ENCODE results near the gene NRG3.

Gene NRG3

DNA sequence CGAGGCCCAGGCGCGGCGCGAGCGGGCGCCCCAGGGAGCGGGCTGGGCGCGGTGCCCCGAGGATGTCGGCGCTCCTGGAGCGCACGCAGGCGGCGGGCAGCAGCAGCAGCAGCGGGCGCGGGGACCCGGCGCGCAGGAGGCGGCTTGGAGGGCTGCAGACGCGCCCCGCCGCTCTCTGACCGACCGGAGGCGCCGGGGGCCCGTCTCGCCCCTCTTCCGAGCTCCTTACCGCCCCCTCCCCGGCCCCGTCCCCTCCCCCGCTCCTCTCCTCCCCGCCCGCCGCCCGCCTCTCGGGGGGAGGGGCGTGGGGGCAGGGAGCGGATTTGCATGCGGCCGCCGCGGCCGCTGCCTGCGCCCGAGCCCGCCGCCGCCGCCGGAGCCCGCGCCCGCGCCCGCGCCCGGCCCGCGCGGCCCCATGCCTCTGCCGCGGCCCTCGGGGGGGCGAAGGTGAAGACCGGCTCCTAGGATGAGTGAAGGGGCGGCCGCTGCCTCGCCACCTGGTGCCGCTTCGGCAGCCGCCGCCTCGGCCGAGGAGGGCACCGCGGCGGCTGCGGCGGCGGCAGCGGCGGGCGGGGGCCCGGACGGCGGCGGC lies at the start of gene NRG3:
Gene NRG3, plus strand, starts transcription at position 320 of the 592 bp plus-strand sequence.
- no peak for DNase-seq

DNA sequence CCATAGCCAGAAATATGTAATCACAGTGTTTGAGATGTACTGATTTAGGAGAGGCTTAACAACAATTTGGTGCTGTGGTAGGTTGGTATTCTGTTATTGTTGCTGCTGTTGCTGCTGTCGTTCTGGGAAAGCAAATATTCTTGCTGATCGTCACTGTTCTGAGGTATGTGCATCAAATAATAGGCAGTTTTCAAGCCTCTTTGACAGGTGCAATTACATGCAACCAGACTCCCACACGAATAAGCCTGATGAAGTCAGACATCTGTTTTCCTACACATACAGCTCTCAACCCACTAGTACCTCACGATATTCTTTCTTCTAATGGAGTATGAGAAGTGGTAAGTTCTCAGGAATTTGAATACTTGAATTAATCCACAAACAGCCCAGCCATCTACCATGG lies 46.7 kb upstream of the NRG3 start:
- no peak for DNase-seq

DNA sequence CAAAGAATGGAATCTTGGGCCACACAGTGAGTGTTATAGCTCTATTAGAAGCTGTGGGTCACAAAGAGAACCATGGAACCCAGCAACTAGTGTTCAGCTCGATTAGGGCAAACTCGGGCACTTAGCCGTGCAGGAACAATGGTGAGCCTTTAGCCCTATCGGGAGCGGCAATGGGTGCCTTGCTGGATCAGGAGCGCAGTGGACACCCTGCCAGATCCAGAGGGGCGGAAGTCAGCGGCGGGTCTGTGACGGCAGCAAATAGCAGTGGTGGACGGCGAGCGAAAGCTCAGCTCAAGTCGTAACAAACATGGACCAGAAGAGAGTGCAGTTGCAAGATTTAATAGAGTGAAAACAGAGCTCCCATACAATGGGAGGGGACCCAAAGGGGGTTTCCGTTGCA lies 43.9 kb upstream of the NRG3 start:
- DNase-seq: no peak

DNA sequence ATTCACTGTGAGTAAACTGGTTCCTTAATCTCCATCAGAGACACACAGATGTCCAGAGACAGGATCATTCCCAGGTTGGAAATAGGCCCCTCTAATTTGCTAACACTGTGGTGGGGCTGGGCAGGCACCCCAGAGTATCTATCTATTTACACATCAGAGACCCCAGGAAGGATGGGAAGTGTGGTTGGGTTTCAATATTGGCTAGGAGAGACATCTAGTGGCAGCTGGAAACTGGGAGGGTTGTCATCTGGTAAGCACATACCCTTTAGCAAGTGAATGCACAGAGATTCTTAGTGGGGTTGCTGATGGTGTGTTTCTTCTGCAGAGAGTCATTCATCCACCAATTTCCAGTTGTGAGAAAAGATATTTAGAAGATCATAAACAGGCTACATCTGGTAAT lies 36.0 kb upstream of the NRG3 start:
- DNase-seq: no peak

DNA sequence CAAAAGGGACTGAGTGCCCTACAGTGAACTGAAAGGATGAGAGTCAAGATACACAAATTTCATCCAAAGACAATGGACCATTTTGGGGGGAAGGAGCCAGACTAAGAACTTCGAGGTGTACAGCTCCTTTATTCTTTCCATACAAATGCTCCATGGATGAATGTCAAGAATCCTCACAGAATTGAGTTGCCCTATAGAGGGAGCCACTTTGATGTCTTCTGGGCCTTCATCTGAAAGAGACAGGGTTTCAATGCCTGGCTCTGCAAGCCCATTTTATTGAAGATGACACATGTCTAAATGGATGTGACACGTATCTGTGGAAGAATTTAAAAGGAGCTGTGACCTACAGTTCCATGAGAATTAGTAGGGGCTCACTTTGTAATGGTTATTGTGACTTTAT lies 32.0 kb upstream of the NRG3 start:
- DNase-seq: no peak

- DNase-seq: no peak
Observed at GRCh38 chr10:81847675-81848074, 27.3 kb upstream of the NRG3 start.

DNA sequence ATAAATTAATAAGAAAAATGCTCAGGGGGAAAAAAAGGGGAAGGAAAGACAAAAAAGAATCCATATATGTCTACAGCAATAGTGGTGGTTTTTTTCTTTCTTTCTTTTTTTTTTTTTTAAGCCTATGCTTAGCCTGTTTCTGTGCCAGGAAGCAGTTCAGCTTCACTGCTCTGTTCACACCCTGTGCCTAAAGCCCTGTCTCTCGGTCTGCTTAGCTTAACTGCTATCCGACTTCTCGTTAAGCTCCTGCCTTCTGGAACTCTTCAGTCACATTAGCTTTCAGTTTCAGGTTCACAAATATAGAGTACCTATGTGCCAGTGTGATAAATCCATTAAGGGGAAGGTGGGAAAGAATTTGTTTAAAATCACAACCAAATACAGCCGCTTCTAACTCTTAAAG lies 26.5 kb upstream of the NRG3 start:
- DNase-seq: no peak

DNA sequence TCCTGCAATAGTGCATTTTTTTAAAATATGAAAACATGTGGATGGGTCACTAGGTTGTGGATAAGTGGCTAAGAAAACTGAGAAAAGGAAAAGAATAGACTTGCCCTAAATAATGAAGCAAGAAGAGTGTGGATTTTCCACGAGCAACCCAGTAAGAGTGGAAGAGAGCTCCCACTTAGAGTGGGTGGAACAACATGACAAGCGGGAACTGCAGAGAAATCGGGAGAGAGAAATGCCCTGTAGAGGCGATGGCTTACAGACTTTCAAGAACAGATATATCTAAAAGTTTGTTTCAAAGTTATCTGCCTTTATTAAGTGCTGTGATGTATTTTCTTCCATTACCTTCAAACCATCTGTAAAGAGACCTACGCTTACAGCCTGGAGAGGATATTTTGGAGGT lies 26.1 kb upstream of the NRG3 start:
- no peak for DNase-seq

GRCh38 chr10:81862596-81862995 lies 12.4 kb upstream of the NRG3 start:
- DNase-seq: no peak

- DNase-seq: no peak
Observed at GRCh38 chr10:81863771-81864170, 11.2 kb upstream of the NRG3 start.

DNA sequence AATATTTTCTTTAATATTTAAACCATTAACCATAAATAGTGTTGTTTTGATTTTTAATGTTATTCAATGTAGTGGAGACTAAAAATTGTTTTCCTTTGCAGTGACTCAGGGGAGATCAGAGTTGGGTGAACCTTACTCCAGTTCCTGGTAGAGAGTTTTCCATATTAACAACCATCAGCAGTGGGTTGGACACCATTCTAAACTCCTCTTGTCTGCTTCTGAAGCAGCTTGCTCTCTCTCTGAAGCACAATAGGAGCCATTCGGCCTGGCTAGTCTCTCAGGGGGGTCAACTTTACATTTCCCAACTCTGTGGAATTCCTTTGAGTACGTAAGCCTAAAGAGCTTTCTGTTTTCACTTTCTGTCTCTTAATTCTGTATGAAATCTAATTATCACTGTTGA lies 9.4 kb upstream of the NRG3 start:
- no peak for DNase-seq

DNA sequence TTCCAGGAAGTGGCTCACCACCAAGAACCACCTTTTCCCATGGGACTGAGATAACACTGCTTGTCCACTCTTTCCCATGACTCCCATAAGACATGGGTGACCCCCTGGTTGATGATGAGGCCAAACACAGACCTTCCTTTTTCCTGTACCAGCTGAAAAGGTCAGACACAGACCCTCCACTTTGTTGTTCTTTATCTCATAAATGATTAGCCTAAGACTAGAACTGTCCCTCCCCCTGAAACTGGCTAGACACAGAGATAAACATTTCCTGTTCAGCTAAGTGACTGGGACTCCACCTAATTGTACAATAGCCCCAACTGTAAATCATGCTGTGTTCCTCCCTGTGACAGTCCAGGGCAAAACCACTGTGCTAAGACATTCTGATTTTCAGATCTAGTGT lies 8.2 kb upstream of the NRG3 start:
- no peak for DNase-seq

DNA sequence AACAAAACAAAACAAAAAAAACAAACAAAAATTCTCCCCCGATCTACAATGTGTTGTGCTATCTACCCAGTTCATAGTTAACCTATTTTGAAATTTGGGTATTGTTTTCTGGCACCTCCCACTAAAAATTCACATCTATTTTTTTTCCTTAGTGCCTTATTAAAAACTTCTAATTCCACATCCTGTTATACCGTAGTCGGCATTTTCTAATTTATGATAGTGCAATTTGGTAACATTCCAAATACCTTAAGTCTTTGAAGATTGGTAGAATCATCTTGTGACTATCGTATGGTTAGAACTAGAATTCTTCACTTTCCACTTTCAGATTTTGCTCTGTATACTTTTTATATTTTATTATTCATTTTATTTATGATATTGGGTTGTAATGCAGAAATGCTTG lies 4.5 kb upstream of the NRG3 start:
- no peak for DNase-seq

- no peak for DNase-seq
Observed at GRCh38 chr10:81871558-81871957, 3.4 kb upstream of the NRG3 start.

- DNase-seq: no peak
Observed at GRCh38 chr10:81872206-81872862, 2.7 kb upstream of the NRG3 start.

- DNase-seq: no peak
Observed at GRCh38 chr10:81873231-81873931, 1.6 kb upstream of the NRG3 start.

GRCh38 chr10:81873932-81874816 lies 820 bp upstream of the NRG3 start:
- no peak for DNase-seq

DNA sequence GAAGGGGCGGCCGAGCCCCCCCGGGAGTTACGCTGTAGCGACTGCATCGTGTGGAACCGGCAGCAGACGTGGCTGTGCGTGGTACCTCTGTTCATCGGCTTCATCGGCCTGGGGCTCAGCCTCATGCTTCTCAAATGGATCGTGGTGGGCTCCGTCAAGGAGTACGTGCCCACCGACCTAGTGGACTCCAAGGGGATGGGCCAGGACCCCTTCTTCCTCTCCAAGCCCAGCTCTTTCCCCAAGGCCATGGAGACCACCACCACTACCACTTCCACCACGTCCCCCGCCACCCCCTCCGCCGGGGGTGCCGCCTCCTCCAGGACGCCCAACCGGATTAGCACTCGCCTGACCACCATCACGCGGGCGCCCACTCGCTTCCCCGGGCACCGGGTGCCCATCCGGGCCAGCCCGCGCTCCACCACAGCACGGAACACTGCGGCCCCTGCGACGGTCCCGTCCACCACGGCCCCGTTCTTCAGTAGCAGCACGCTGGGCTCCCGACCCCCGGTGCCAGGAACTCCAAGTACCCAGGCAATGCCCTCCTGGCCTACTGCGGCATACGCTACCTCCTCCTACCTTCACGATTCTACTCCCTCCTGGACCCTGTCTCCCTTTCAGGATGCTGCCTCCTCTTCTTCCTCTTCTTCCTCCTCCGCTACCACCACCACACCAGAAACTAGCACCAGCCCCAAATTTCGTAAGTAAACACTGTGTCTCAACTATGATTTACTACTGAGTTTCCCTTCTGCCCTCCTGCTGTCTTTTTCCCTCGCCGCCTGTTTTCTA lies 666 bp downstream of the NRG3 start:
- no peak for DNase-seq

DNA sequence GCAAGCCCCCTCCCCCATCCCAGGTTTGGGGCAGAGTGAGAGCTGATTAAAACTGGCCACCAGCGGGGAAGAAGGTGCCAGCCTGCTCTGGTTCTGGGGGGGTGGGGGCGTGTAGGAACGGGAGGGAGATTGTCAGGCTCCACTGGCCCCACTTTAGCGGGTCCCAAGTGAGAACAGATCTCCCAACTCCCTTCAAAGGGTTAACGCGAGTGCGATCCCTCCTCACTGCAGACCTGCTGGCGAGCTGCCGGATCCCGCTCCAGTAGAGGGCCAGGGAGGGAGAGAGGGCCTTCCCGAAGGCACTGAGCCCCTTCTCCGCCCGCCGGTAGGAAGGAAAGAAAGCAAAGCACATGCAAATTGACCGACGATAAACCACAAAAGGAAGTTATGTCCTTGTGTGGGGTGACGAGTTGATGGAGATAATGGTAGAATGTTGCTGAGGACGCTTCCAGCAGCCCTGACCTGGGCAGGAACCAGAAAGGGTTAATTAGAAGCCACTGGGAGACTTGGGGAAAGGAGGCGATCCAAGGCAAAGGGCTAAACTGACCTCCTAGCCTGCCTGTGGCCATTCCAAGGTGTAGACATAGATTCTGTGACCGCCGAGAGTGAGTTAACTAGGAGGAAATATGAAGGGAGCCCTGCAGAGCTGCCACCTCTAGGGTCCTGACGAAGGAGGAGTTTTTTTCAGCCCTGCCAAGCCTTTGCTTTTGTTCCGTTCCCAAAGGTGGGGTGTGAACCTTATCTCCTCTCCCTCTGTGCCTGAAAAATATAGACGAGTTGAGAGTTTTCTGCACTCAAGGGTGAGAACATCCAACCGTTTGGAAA lies 1.5 kb downstream of the NRG3 start:
- no peak for DNase-seq

GRCh38 chr10:81877596-81877995 lies 2.6 kb downstream of the NRG3 start:
- no peak for DNase-seq

- DNase-seq: no peak
Observed at GRCh38 chr10:81882011-81882410, 7.0 kb downstream of the NRG3 start.

DNA sequence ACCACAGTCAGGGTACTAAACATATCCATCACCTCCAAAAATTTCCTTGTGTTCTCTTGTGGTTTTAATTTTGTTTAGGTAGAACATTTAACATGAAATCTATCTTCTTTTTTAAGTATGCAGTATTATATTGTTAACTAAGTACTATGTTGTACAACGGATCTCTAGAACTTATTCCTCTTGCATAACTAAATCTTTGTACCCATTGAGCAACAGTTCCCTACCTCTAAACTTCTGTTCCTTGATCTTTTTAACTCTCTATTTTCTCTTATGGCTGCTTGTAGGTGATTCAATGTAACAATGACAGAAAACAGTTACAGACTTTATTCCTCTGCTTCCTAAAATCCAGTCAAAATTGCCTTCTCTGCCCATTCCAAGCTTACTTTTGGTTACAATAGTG lies 9.9 kb downstream of the NRG3 start:
- DNase-seq: no peak
